Osteocyte (in vitro differentiated cells): ENCODE data around the gene ZW10. TPM values are rescaled to one million over a fixed set of nuclear protein-coding genes. Genes with fewer than 3 reads are reported as not detected.
"Not testable (repeated sequence)": the region's sequence is repeated elsewhere in the genome, so short reads cannot be mapped to it uniquely, and the experiment has no call there.

Source experiments
- DNase-seq: peaks from one replicate; pipeline ENCODE4 v3.0.0; 2021; ENCODE audit warnings: mixed read lengths; ENCODE audit not compliant: unreplicated experiment; ENCODE audit errors: extremely low spot score
- H3K27ac Mint-ChIP-seq: one replicate; pipeline ENCODE4 v1.8.0; 2021; ENCODE audit warnings: mild to moderate bottlenecking, mixed read lengths; ENCODE audit not compliant: unreplicated experiment
- H3K27me3 Mint-ChIP-seq: one replicate; pipeline ENCODE4 v1.8.0; 2021; ENCODE audit warnings: mixed read lengths; ENCODE audit not compliant: unreplicated experiment
- H3K36me3 Mint-ChIP-seq: one replicate; pipeline ENCODE4 v1.8.0; 2021; ENCODE audit warnings: mixed read lengths; ENCODE audit not compliant: unreplicated experiment
- H3K4me1 Mint-ChIP-seq: one replicate; pipeline ENCODE4 v1.8.0; 2021; ENCODE audit warnings: mixed read lengths; ENCODE audit not compliant: unreplicated experiment
- H3K4me3 Mint-ChIP-seq: one replicate; pipeline ENCODE4 v1.8.0; 2021; ENCODE audit warnings: mild to moderate bottlenecking, moderate library complexity, mixed read lengths; ENCODE audit not compliant: unreplicated experiment
- H3K9me3 Mint-ChIP-seq: one replicate; pipeline ENCODE4 v1.8.0; 2021; ENCODE audit warnings: mixed read lengths; ENCODE audit not compliant: unreplicated experiment
- CTCF ChIP-seq: fragments of 200-600 bp; sonication (generic); IDR thresholded peaks from 2 replicates; pipeline ENCODE4 v1.5.0; 2021; ENCODE audit warnings: antibody characterized with exemption, mild to moderate bottlenecking, moderate library complexity
- total RNA-seq: library from RNA; stranded (reverse); gene quantifications from 2 replicates; pipeline ENCODE4 v1.2.1, GENCODE V29; 2021

ZW10 gene
- total RNA-seq, 1 donor from 2014 or later = 14.7 TPM

GRCh38 chr11:113789675-113790320 lies 16.3 kb upstream of the ZW10 start:
- no peaks in the 10 kb centered on the region for H3K9me3 Mint-ChIP-seq
- H3K4me1 Mint-ChIP-seq = no peaks in the 10 kb centered on the region
- peaks cover 9% of the 10 kb centered on the region for H3K27me3 Mint-ChIP-seq
- H3K27ac Mint-ChIP-seq = no peak overlapping the region
- H3K36me3 Mint-ChIP-seq = no peaks in the 10 kb centered on the region
- DNase-seq = no peak
- TF ChIP-seq CTCF = no peak
- no peak overlapping the region for H3K4me3 Mint-ChIP-seq

- not testable (repeated sequence) for H3K9me3 Mint-ChIP-seq, H3K4me3 Mint-ChIP-seq, DNase-seq, H3K36me3 Mint-ChIP-seq, H3K27ac Mint-ChIP-seq, H3K4me1 Mint-ChIP-seq
- peaks cover 17% of the 10 kb centered on the region for H3K27me3 Mint-ChIP-seq
Observed at GRCh38 chr11:113789016-113789415, 15.5 kb upstream of the ZW10 start.

GRCh38 chr11:113782134-113782533 lies 8.6 kb upstream of the ZW10 start:
- Mint-ChIP-seq H3K27ac (no peak overlapping the region), H3K4me3 (no peak overlapping the region), H3K36me3 (no peaks in the 10 kb centered on the region), H3K27me3 (peaks cover 54% of the 10 kb centered on the region), H3K4me1 (peaks cover 6% of the 10 kb centered on the region), H3K9me3 (no peaks in the 10 kb centered on the region)
- TF ChIP-seq CTCF = no peak
- no peak for DNase-seq

DNA sequence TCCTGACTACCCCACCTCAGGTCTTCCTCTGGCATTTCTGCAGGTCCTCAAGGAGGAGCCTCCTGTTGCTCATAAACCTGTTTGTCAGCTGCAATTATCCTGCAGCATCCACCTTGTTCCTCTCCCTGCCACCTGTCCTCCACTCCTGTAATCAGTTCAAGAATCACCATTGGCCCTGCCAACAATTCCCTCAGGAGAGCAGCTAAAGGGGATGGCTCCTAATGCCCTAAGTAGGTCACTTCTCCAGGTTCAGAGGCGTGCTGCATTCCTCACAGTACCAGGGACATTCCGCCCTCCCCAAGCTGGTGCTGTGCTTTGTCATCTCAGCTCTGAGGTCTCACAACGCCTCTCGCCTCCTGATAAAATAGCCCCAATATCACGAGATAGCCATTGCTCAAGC lies 8.2 kb upstream of the ZW10 start:
- H3K4me1 Mint-ChIP-seq = peaks cover 6% of the 10 kb centered on the region
- no peak overlapping the region for H3K4me3 Mint-ChIP-seq
- no peaks in the 10 kb centered on the region for H3K9me3 Mint-ChIP-seq
- TF ChIP-seq CTCF = no peak
- H3K27ac Mint-ChIP-seq = no peak overlapping the region
- peaks cover 59% of the 10 kb centered on the region for H3K27me3 Mint-ChIP-seq
- DNase-seq = no peak
- H3K36me3 Mint-ChIP-seq = no peaks in the 10 kb centered on the region

DNA sequence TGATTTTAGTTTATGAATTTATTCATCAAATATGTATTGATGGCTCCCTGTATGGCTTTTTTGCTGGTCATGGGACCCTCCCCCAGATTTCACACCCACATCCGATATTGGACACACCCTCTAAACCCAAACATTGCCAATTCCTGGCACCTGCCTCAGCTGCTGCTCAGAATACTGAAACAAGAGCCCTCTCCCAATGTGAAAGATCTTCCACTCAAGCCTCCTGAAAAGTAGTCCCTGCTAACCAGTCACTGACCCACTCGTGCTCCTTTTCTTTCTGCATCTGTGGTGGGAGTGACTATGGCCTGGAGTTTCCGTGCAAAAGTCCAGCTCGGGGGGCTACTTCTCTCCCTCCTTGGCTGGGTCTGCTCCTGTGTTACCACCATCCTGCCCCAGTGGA lies 6.0 kb upstream of the ZW10 start, which contains the start of gene CLDN25:
Gene CLDN25, plus strand, starts transcription at position 301 of the 400 bp plus-strand sequence. Its CDS starts 0 bp downstream, at position 301.
- no peak for TF ChIP-seq CTCF
- H3K27me3 Mint-ChIP-seq = peaks cover 70% of the 10 kb centered on the region
- H3K4me3 Mint-ChIP-seq = no peak within 1 kb of the TSS
- H3K36me3 Mint-ChIP-seq = no peaks in the 10 kb centered on the region
- H3K9me3 Mint-ChIP-seq = no peaks in the 10 kb centered on the region
- peaks cover 6% of the 10 kb centered on the region for H3K4me1 Mint-ChIP-seq
- no peak for DNase-seq
- H3K27ac Mint-ChIP-seq = no peak within 1 kb of the TSS
